ENCODE results near the gene VSTM2B. TPM values are rescaled to one million over a fixed set of nuclear protein-coding genes. Genes with fewer than 3 reads are reported as not detected.

VSTM2B gene
- total and polyA plus RNA-seq, 4 donors: not detected

DNA sequence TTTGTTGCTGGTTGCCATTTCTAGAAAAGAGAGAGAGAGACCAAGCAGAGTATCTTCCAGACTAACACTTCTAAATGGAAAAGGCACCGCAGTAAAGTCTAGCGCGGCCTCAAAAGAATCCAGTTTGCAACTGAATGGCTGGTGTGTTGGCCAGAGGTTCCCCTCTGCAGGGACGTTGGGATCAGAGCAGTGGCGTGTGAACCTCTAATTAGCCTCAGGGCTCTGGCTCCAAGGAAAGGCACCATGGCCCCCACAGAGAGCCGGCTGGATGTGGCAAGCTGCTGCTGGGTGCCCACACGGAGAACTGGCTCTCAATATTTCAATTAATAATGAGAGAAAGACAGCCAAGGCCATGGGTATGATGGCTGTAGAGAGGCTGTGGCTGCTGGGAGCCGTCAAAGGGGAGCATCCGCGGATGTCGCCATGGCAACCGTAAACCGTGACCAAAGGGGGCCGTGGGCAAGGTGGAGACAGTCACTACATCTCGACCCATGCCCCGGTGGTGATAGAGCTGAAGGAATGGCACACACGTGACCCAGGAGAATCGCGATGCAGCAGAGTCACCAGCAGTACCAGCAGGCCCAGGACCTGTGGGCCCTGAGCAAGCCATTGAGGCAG is 9.5 kb downstream of the VSTM2B start:
- Histone ChIP-seq H3K27ac (ENCODE audit: low read depth in 1 of 2, low read length in 2 of 2) (no peak overlapping the region), H3K9me3 (ENCODE audit: control insufficient read depth in 4 of 4, low read length in 3 of 4) (no peaks in the 10 kb centered on the region), H3K4me1 (ENCODE audit: control insufficient read depth in 4 of 4, insufficient read depth in 4 of 4, low read length in 3 of 4) (no peaks in the 10 kb centered on the region), H3K36me3 (ENCODE audit: control insufficient read depth in 4 of 4, insufficient read depth in 3 of 4, low read depth in 1 of 4, low read length in 3 of 4) (no peaks in the 10 kb centered on the region), H3K9ac (ENCODE audit: low read depth in 1 of 2, low read length in 2 of 2) (no peak overlapping the region), H3K27me3 (ENCODE audit: control insufficient read depth in 4 of 4, insufficient read depth in 4 of 4, low read length in 3 of 4) (peaks cover 0 to 8% (median 2%) of the 10 kb centered on the region in 4 donors), H3K4me3 (ENCODE audit: low read depth in 1 of 3, low read length in 3 of 3) (no peak overlapping the region)
- TF ChIP-seq FOXA1 (IDR thresholded peaks at IDR 0.05): no peak
- DNase-seq (ENCODE audit: low spot score): no peak
- 59% methylated on average over 19 of the region's 19 CpGs for WGBS

DNA sequence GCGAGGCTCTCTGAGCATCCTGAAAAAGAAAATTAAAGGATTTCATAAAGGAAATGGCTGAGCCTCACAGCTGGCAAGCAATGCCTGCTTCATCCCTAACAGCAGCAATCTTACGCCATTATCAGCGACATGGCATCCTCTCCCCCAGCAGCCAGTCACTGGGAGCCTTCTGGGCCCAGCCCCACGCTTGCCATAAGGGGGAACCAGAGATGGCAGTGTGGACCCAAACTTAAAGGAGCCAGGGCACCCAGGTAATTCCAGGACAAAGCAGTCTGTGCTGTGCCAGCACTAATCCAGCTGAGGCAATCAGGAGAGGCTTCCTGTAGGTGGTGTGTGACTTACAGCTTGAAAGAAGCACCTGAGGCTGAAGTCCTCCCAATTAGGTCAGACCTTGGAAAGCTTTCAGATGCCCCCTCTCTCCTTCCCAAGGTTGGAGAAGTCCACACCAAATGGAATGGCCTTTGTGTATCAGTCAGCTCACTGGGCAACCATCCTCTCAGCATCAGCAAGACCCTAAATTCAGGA is 10.3 kb downstream of the VSTM2B start:
- Histone ChIP-seq H3K36me3 (ENCODE audit: control insufficient read depth in 4 of 4, insufficient read depth in 3 of 4, low read depth in 1 of 4, low read length in 3 of 4) (no peaks in the 10 kb centered on the region), H3K27me3 (ENCODE audit: control insufficient read depth in 4 of 4, insufficient read depth in 4 of 4, low read length in 3 of 4) (peaks cover 0 to 8% (median 2%) of the 10 kb centered on the region in 4 donors), H3K4me3 (ENCODE audit: low read depth in 1 of 3, low read length in 3 of 3) (no peak overlapping the region), H3K27ac (ENCODE audit: low read depth in 1 of 2, low read length in 2 of 2) (no peak overlapping the region), H3K4me1 (ENCODE audit: control insufficient read depth in 4 of 4, insufficient read depth in 4 of 4, low read length in 3 of 4) (no peaks in the 10 kb centered on the region), H3K9me3 (ENCODE audit: control insufficient read depth in 4 of 4, low read length in 3 of 4) (no peaks in the 10 kb centered on the region), H3K9ac (ENCODE audit: low read depth in 1 of 2, low read length in 2 of 2) (no peak overlapping the region)
- DNase-seq (ENCODE audit: low spot score): no peak
- WGBS: 71% methylated on average over 4 of the region's 4 CpGs
- TF ChIP-seq, protein P1, sequence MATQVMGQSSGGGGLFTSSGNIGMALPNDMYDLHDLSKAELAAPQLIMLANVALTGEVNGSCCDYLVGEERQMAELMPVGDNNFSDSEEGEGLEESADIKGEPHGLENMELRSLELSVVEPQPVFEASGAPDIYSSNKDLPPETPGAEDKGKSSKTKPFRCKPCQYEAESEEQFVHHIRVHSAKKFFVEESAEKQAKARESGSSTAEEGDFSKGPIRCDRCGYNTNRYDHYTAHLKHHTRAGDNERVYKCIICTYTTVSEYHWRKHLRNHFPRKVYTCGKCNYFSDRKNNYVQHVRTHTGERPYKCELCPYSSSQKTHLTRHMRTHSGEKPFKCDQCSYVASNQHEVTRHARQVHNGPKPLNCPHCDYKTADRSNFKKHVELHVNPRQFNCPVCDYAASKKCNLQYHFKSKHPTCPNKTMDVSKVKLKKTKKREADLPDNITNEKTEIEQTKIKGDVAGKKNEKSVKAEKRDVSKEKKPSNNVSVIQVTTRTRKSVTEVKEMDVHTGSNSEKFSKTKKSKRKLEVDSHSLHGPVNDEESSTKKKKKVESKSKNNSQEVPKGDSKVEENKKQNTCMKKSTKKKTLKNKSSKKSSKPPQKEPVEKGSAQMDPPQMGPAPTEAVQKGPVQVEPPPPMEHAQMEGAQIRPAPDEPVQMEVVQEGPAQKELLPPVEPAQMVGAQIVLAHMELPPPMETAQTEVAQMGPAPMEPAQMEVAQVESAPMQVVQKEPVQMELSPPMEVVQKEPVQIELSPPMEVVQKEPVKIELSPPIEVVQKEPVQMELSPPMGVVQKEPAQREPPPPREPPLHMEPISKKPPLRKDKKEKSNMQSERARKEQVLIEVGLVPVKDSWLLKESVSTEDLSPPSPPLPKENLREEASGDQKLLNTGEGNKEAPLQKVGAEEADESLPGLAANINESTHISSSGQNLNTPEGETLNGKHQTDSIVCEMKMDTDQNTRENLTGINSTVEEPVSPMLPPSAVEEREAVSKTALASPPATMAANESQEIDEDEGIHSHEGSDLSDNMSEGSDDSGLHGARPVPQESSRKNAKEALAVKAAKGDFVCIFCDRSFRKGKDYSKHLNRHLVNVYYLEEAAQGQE (IDR thresholded peaks at IDR 0.05): no peak
- TF ChIP-seq, protein P2, sequence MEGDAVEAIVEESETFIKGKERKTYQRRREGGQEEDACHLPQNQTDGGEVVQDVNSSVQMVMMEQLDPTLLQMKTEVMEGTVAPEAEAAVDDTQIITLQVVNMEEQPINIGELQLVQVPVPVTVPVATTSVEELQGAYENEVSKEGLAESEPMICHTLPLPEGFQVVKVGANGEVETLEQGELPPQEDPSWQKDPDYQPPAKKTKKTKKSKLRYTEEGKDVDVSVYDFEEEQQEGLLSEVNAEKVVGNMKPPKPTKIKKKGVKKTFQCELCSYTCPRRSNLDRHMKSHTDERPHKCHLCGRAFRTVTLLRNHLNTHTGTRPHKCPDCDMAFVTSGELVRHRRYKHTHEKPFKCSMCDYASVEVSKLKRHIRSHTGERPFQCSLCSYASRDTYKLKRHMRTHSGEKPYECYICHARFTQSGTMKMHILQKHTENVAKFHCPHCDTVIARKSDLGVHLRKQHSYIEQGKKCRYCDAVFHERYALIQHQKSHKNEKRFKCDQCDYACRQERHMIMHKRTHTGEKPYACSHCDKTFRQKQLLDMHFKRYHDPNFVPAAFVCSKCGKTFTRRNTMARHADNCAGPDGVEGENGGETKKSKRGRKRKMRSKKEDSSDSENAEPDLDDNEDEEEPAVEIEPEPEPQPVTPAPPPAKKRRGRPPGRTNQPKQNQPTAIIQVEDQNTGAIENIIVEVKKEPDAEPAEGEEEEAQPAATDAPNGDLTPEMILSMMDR (IDR thresholded peaks at IDR 0.05; ENCODE audit: low read depth, low read length, missing input control): no peak
- TF ChIP-seq, protein P3, sequence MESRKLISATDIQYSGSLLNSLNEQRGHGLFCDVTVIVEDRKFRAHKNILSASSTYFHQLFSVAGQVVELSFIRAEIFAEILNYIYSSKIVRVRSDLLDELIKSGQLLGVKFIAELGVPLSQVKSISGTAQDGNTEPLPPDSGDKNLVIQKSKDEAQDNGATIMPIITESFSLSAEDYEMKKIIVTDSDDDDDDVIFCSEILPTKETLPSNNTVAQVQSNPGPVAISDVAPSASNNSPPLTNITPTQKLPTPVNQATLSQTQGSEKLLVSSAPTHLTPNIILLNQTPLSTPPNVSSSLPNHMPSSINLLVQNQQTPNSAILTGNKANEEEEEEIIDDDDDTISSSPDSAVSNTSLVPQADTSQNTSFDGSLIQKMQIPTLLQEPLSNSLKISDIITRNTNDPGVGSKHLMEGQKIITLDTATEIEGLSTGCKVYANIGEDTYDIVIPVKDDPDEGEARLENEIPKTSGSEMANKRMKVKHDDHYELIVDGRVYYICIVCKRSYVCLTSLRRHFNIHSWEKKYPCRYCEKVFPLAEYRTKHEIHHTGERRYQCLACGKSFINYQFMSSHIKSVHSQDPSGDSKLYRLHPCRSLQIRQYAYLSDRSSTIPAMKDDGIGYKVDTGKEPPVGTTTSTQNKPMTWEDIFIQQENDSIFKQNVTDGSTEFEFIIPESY (IDR thresholded peaks at IDR 0.05): no peak
- TF ChIP-seq FOXA1 (IDR thresholded peaks at IDR 0.05) (no peak), SP1 (IDR thresholded peaks at IDR 0.05) (no peak), RAD21 (IDR thresholded peaks at IDR 0.05) (no peak), EGR1 (IDR thresholded peaks at IDR 0.05; ENCODE audit: low read depth in 2 of 2) (no peak)

DNA sequence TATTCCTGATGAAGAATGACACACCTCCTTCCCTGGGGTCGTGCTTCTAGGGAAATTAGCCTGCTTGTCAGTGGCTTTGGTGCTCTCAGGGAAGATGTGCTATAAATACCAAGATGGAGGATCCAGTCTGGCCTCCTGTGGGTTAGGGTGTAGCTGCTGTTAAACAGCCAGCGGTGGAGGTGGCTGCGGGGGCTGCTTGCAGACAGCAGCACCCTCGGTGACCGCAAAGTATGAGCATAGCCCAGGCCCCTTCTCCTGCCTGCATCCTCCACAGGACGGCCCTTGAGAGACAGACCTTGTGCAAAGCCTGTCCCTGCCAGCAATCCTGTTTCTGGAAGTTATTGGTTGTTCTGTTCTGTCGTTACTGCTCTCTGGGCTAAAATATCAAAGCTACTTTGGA is 11.4 kb downstream of the VSTM2B start:
- Histone ChIP-seq H3K36me3 (ENCODE audit: control insufficient read depth in 4 of 4, insufficient read depth in 3 of 4, low read depth in 1 of 4, low read length in 3 of 4) (no peaks in the 10 kb centered on the region), H3K4me3 (ENCODE audit: low read depth in 1 of 3, low read length in 3 of 3) (no peak overlapping the region), H3K9ac (ENCODE audit: low read depth in 1 of 2, low read length in 2 of 2) (no peak overlapping the region), H3K4me1 (ENCODE audit: control insufficient read depth in 4 of 4, insufficient read depth in 4 of 4, low read length in 3 of 4) (no peaks in the 10 kb centered on the region), H3K9me3 (ENCODE audit: control insufficient read depth in 4 of 4, low read length in 3 of 4) (no peaks in the 10 kb centered on the region), H3K27me3 (ENCODE audit: control insufficient read depth in 4 of 4, insufficient read depth in 4 of 4, low read length in 3 of 4) (peaks cover 0 to 11% (median 2%) of the 10 kb centered on the region in 4 donors), H3K27ac (ENCODE audit: low read depth in 1 of 2, low read length in 2 of 2) (no peak overlapping the region)
- DNase-seq (ENCODE audit: low spot score): no peak
- WGBS: 66% methylated on average over 7 of the region's 7 CpGs
- TF ChIP-seq, protein P3 (IDR thresholded peaks at IDR 0.05): no peak
- no peak for TF ChIP-seq EGR1 (IDR thresholded peaks at IDR 0.05; ENCODE audit: low read depth in 2 of 2)
- no peak for TF ChIP-seq YY1 (IDR thresholded peaks at IDR 0.05)
- TF ChIP-seq TAF1 (conservative IDR thresholded peaks at IDR 0.05): no peak
- no peak for TF ChIP-seq FOXA1 (IDR thresholded peaks at IDR 0.05)
- no peak for TF ChIP-seq JUND (IDR thresholded peaks at IDR 0.05)
- TF ChIP-seq GABPA (IDR thresholded peaks at IDR 0.05 in 1 of 2, conservative IDR thresholded peaks at IDR 0.05 in 1 of 2): no peak
- TF ChIP-seq RXRA (IDR thresholded peaks at IDR 0.05): no peak
- no peak for TF ChIP-seq FOXA2 (IDR thresholded peaks at IDR 0.05)
- TF ChIP-seq RAD21 (IDR thresholded peaks at IDR 0.05): no peak
- TF ChIP-seq, protein P2 (IDR thresholded peaks at IDR 0.05; ENCODE audit: low read depth, low read length, missing input control): no peak
